KMS-11 (cell line): ENCODE data around the gene OR8D2.
"Not testable (repeated sequence)": the region's sequence is repeated elsewhere in the genome, so short reads cannot be mapped to it uniquely, and the experiment has no call there.

Experiments
- H2AFZ ChIP-seq: fragments of 200-600 bp; sonication (generic); 2 replicates; pipeline ENCODE4 v1.6.1; 2016; ENCODE audit warnings: antibody characterized with exemption, mixed run types, low read depth
- H3K27ac ChIP-seq: fragments of 200-600 bp; sonication (generic); 2 replicates; pipeline ENCODE4 v1.6.1; 2016; ENCODE audit warnings: mild to moderate bottlenecking, mixed run types
- H3K27me3 ChIP-seq: fragments of 200-600 bp; sonication (generic); 2 replicates; pipeline ENCODE4 v1.6.1; 2017; ENCODE audit warnings: mild to moderate bottlenecking, low read depth, mixed run types, moderate library complexity; ENCODE audit not compliant: insufficient read depth
- H3K36me3 ChIP-seq: fragments of 200-600 bp; sonication (generic); 2 replicates; pipeline ENCODE4 v1.6.1; 2017; ENCODE audit warnings: mild to moderate bottlenecking, mixed run types; ENCODE audit not compliant: insufficient read depth
- H3K4me1 ChIP-seq: fragments of 200-600 bp; sonication (generic); 2 replicates; pipeline ENCODE4 v1.6.1; 2016; ENCODE audit warnings: mild to moderate bottlenecking, low read depth, mixed run types; ENCODE audit not compliant: poor library complexity, severe bottlenecking
- H3K4me2 ChIP-seq: fragments of 200-600 bp; sonication (generic); 2 replicates; pipeline ENCODE4 v1.7.0; 2016; ENCODE audit warnings: mild to moderate bottlenecking, mixed run types
- H3K4me3 ChIP-seq: fragments of 200-600 bp; sonication (generic); IDR thresholded peaks from 2 replicates; pipeline ENCODE4 v1.6.1; 2017; ENCODE audit warnings: low read depth, low read length, mixed read lengths; ENCODE audit not compliant: insufficient read depth
- H3K79me2 ChIP-seq: fragments of 200-600 bp; sonication (generic); 2 replicates; pipeline ENCODE4 v1.6.1; 2016; ENCODE audit warnings: low read depth, mixed run types; ENCODE audit not compliant: insufficient read depth
- H3K9ac ChIP-seq: fragments of 200-600 bp; sonication (generic); 2 replicates; pipeline ENCODE4 v1.6.1; 2016; ENCODE audit warnings: mild to moderate bottlenecking, mixed run types
- H4K20me1 ChIP-seq: fragments of 200-600 bp; sonication (generic); 2 replicates; pipeline ENCODE4 v1.6.1; 2016; ENCODE audit warnings: mild to moderate bottlenecking, mixed run types; ENCODE audit not compliant: insufficient read depth
- TF ChIP-seq, protein P1 (sequence below): fragments of 200-600 bp; sonication (generic); conservative IDR thresholded peaks from 2 replicates; pipeline ENCODE4 v1.6.1; 2017; ENCODE audit warnings: low read depth, mild to moderate bottlenecking, antibody characterized with exemption, low read length, moderate library complexity, mixed read lengths

OR8D2 gene

DNA sequence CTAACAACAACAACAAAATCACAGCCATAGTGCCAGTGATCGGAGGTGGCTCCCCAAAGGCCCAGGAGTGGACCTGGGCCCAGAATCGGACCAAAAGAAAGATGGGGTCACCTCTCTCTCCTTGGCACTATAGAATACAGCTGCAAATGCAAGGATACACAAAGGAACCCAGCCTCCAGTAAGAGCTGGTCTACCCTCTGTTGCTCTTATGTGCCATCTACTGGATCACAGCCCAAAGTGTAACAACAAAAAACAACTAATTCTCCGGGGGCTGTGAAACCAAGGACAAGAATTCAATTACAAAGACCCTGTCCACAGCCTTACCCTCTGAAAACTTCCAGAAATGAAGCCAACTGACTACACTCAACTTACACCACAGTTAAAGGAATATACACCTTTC lies 42.2 kb downstream of the OR8D2 start:
- Histone ChIP-seq H3K4me2 (no peak overlapping the region), H3K36me3 (no peaks in the 10 kb centered on the region), H3K4me3 (no peak overlapping the region), H3K4me1 (no peaks in the 10 kb centered on the region), H3K9ac (no peak overlapping the region), H2AFZ (no peak overlapping the region), H4K20me1 (no peaks in the 10 kb centered on the region), H3K27ac (no peak overlapping the region), H3K27me3 (no peaks in the 10 kb centered on the region), H3K79me2 (no peaks in the 10 kb centered on the region)
- TF ChIP-seq, protein P1, sequence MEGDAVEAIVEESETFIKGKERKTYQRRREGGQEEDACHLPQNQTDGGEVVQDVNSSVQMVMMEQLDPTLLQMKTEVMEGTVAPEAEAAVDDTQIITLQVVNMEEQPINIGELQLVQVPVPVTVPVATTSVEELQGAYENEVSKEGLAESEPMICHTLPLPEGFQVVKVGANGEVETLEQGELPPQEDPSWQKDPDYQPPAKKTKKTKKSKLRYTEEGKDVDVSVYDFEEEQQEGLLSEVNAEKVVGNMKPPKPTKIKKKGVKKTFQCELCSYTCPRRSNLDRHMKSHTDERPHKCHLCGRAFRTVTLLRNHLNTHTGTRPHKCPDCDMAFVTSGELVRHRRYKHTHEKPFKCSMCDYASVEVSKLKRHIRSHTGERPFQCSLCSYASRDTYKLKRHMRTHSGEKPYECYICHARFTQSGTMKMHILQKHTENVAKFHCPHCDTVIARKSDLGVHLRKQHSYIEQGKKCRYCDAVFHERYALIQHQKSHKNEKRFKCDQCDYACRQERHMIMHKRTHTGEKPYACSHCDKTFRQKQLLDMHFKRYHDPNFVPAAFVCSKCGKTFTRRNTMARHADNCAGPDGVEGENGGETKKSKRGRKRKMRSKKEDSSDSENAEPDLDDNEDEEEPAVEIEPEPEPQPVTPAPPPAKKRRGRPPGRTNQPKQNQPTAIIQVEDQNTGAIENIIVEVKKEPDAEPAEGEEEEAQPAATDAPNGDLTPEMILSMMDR, result no peak

DNA sequence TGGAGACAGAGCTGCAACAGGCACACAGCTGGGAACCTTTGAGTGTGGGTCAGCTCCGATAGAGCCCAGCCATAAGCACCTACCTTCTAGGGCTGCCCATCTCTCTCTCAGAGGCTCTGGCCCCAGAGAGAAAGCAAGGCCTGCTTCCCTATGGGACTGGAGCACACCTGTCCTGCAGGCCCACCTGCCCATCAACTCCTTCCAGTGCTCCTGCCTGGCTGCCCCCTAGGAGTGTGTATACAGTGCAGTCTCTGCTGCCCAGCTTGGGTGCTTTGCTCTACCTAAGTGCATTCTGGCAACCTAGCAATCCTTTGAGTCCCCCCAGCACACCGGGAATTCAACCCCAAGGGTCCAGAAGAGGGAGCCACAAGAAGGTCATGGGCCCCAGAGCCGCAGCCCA lies 42.8 kb downstream of the OR8D2 start:
- no peaks in the 10 kb centered on the region for H3K4me1 ChIP-seq
- no peak overlapping the region for H3K9ac ChIP-seq
- H2AFZ ChIP-seq, result no peak overlapping the region
- H4K20me1 ChIP-seq, result no peaks in the 10 kb centered on the region
- no peaks in the 10 kb centered on the region for H3K36me3 ChIP-seq
- TF ChIP-seq, protein P1, result no peak
- no peak overlapping the region for H3K27ac ChIP-seq
- no peaks in the 10 kb centered on the region for H3K27me3 ChIP-seq
- H3K79me2 ChIP-seq, result no peaks in the 10 kb centered on the region
- H3K4me2 ChIP-seq, result no peak overlapping the region
- H3K4me3 ChIP-seq, result no peak overlapping the region

DNA sequence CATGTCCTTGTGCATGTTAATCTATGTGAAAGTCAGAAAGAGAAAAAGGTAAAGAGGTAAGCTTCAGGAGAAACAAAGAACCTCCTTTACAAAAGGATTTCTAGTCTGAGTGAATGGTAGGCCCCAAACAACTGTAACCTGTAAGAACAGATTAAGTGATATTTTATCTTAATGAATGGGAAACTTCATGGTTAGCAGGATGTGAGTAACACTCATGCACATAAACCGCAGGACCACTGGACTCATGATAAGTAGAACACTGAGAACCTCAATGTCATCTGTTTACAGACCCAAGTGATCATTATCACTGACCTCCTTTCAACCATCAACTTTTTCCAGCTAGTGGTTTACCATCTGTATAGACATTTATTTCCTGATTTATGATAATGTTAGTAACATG lies 43.9 kb downstream of the OR8D2 start:
- Histone ChIP-seq H4K20me1 (no peaks in the 10 kb centered on the region), H3K4me3 (no peak overlapping the region), H3K27me3 (no peaks in the 10 kb centered on the region), H3K36me3 (no peaks in the 10 kb centered on the region), H2AFZ (no peak overlapping the region), H3K4me2 (no peak overlapping the region), H3K4me1 (no peaks in the 10 kb centered on the region), H3K27ac (no peak overlapping the region), H3K79me2 (no peaks in the 10 kb centered on the region), H3K9ac (no peak overlapping the region)
- TF ChIP-seq, protein P1, result no peak

DNA sequence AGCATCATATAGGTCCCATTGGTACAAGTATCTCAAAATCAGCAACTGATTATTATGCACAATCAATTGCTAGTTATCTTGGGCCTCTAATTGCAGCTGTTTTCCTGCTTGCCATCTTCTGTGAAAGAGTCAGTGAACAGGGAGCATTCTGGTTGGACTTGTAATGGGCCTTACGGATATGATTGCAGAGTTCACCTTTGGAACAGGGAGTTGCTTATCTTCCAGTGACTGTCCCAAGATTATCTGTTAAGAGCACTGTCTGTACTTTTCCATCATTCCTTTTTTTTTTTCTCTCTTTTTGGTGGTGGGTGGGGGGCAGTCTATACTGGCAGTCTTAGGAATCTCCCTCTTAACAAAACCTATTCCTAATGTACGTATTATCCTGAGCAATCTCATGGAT lies 46.0 kb downstream of the OR8D2 start:
- Histone ChIP-seq H3K4me2 (no peak overlapping the region), H3K27ac (no peak overlapping the region), H3K79me2 (no peaks in the 10 kb centered on the region), H4K20me1 (no peaks in the 10 kb centered on the region), H3K27me3 (no peaks in the 10 kb centered on the region), H3K36me3 (no peaks in the 10 kb centered on the region), H3K4me3 (no peak overlapping the region), H2AFZ (no peak overlapping the region), H3K4me1 (no peaks in the 10 kb centered on the region), H3K9ac (no peak overlapping the region)
- TF ChIP-seq, protein P1, result no peak

DNA sequence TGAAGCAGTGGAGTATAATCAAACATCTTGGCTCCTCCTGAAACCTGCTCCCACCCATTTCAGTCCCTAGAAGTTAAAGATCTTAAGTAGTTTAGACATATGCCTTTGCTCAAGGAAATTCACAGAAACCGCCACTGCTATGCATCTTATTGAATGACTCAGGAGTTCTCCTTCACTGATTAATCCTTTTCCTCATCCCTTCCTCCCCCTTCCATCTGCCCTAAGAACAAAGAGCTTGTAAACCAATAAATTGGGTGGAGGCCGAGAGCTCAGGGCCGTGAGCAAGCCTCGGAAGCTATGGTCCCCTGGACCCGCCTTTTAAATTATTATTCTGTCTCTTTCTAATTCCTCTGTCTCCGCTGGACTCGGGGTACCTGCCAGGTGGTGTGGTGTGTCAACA lies 49.1 kb downstream of the OR8D2 start:
- not testable (repeated sequence) for H3K27ac ChIP-seq, H3K9ac ChIP-seq, H3K4me2 ChIP-seq, H3K27me3 ChIP-seq, H3K36me3 ChIP-seq, H3K79me2 ChIP-seq, H3K4me1 ChIP-seq, H2AFZ ChIP-seq, H3K4me3 ChIP-seq, H4K20me1 ChIP-seq
